ENCODE data around the gene ST14.
"Not testable (repeated sequence)": the region's sequence is repeated elsewhere in the genome, so short reads cannot be mapped to it uniquely, and the experiment has no call there.

ST14 gene

DNA sequence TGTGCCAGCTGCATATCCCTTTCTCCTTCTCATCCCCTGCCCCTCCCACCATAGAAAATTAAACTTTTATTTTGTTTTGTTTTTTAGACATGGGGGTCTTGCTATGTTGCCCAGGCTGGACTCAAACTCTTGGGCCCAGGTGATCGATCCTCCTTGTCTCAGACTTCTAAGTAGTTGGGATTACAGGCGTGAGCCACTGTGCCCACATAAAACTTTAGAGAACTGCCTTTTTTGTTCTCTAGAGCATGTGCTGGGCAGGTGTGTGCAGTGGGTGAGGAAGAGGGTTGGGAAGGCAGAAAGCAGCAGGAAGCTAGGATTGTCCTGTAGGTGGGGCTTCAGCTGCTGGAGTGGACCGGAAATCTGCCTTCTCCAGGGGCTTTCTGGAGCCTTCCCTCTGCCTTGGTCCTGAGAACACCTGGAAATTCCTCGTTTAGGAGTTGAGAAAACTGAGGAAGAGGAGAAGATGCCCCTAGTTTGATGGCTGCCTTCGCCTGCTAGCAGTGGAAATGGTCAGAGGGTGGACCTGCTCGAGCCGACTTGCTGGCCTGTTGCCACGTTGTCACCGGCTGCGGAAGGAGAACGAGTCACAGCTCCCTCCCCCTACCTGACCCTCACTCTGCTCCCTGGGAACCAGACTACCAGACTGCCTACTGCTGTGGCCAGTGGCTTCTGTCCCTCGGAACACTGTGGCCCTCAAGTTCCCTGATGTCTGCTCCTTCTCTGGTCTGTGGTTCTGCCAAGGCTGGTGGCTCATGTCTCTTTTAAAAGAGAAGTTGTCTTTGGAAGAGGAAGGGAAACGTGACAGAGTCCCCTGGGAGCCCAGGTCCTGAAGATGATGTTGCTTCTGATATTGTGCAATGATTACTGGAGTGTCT lies 4.0 kb downstream of the ST14 start:
- no peak for DNase-seq (ENCODE audit: low read depth in 3 of 3)

- no peak for DNase-seq (ENCODE audit: low read depth in 3 of 3)
These were observed 4.6 kb downstream of the ST14 start for GRCh38 chr11:130164221-130164570.

GRCh38 chr11:130165601-130166456 lies 6.2 kb downstream of the ST14 start:
- DNase-seq (ENCODE audit: low read depth in 3 of 3), result no peak

- DNase-seq (ENCODE audit: low read depth in 3 of 3), result no peak
These were observed 6.8 kb downstream of the ST14 start for GRCh38 chr11:130166457-130166784.

- DNase-seq (ENCODE audit: low read depth in 3 of 3), result no peak
These were observed 7.6 kb downstream of the ST14 start for GRCh38 chr11:130167146-130167545.

GRCh38 chr11:130168105-130168504 lies 8.5 kb downstream of the ST14 start:
- DNase-seq (ENCODE audit: low read depth in 3 of 3), result no peak

- no peak for DNase-seq (ENCODE audit: low read depth in 3 of 3)
These were observed 10.8 kb downstream of the ST14 start for GRCh38 chr11:130170345-130170744.

- DNase-seq (ENCODE audit: low read depth in 3 of 3), result no peak
These were observed 12.0 kb downstream of the ST14 start for GRCh38 chr11:130171534-130171933.

DNA sequence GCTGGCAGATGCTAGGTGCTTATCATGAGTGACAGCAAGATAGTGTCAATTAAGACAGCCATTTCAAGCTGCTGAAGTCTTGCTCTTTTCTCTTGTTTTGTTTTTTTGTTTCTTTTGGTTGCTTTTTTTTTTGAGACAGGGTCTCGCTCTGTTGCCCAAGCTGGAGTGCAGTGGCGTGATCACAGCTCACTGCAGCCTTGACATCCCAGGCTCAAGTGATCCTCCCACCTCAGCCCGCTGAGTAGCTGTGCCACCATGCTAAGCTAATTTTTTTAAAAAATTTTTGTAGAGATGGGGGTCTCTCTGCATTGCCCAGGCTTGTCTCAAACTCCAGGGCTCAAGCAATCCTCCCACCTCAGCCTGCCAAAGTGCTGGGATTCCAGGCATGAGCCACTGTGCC lies 12.4 kb downstream of the ST14 start:
- DNase-seq (ENCODE audit: low read depth in 3 of 3), result not testable (repeated sequence)

DNA sequence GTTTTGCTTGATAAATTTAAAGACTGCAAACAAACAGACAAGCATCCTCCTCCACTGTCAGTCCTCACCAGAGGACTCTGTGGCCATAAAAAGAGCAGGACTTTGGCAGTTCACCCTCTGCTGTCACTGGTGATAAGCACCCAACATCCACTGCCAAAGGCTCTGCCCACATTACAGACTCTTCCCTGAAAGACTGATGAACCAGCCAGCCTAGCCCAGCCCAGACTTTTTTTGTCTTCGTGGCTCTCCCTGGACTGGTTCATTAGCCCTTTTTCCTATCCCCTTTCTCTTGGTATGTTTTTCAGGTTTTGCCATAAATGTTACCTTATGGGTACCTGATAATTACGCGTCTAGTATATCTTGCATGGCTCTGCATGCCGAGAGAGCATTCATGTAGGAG lies 15.1 kb downstream of the ST14 start:
- no peak for DNase-seq (ENCODE audit: low read depth in 3 of 3)

DNA sequence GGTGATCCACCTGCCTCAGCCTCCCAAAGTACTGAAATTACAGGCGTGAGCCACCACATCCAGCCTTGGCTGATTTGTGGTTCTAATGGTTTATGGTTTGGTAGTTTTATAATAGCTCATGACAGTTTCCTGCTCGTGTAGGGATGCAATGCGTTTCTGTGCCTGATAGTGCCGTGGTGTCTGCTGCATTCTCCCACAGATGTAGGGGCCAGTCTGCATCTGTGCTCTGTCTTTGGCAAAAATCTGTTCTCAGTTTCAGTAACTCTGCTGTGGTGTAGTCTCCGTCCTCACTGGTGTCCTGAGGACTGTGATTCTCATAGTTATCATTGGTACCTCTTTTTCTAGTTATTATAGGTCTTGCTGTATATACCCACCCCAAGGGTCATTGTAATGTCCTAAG lies 16.3 kb downstream of the ST14 start:
- no peak for DNase-seq (ENCODE audit: low read depth in 3 of 3)

DNA sequence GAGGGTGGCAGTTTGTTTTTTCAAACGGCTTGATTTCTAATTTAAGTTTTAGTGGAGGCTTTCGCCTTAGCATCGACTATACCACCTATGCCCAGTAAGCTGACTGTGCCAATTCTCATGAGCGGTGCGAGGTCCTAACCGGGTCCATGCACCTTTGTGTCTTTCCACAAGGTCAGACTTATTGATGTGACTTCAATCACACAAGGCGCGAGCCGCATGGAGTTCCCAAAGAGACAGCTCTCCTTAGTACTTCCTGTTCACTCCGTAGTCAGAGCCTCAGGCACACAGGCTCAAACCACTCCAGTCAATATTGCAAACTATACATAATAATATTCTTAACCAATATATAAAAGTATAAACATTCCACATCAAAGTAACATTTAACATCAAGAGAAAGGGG lies 18.2 kb downstream of the ST14 start:
- DNase-seq (ENCODE audit: low read depth in 3 of 3), result no peak

DNA sequence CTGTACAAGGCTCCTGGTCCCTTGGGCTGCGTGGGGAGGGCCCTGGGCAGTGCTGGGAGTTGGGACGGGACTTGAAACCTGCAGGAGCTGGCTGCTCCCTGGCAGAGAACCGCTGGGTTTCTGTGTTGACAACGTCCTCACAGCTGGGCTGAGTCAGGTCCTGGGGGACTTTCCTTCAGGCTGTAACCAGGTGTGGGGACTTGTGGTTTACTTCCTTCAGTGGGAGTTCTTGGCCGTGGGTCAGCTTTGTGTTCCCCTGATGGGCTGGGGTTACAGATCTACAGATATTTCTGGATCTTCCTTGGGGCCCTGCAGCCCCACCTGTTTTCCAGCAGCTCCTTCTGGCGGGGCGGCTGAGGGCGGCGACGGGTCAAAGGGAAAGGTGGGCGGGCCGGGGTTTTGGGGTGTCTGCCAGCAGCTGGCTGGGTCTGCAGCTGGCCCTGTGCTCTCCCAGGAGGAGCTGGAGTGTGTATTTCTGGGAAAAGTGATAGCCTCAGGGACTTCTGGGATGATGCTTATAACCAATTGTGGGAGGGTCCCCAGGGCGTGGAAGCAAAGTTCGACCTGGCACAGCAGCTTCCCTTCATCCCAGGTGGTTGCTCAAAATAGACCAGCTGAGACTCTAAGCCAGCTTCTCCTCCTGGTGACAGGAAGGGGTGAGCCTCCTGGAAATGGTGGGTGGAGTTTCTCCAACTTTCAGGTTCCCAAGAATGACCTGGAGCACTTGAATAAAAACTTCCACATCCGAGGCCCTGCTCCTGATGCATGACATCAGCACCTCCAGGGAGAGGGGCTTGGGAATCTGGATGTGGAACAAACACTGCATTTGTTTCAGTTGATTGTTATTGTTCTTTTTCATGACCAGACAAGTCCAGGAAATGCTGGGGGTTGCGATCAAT lies 19.1 kb downstream of the ST14 start:
- no peak for DNase-seq (ENCODE audit: low read depth in 3 of 3)

DNA sequence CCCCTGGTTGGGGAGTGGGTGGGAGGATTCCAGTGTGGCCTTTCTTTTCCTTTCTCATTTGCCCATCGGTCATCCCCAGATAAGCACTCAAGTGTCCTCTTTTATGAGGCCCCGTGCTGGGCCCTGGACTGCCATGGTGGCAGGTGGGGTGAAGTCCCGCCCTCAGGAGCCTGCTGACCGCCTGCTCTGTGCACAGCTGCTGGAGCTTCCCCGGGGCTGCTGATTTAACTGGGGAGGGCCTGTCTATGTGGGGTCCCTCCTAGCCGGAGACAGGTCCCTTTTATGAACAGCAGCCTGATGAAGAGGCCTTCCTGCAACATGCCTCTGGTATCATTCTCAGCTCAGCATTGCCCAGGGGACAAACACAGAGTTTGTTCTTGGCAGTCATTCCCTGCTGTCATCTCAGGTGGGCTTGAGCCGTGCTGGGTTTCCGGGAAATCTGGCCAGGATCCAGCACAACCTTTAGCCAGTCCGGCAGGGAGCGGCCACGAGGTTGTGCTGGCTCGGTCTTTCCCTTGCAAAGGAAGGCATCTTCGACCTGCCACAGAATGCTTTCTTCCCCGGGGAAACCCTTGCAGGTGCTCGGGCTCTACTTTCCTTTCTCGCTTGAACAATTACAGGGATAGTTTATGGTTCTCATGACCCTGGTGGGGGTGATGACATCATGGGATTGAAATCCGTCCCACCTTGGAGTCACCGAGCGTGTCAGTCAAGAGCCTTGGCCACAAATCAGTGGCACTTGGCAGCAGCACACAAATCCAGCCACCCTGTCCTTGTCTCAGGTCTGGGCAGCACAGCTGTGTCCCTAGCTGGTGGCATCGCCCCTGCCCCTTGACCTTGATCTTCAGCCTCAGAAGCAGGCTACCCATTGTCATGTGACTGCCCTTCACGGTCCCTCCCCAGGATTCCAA lies 20.1 kb downstream of the ST14 start:
- DNase-seq (ENCODE audit: low read depth in 3 of 3), result no peak

GRCh38 chr11:130180491-130180890 lies 20.9 kb downstream of the ST14 start:
- no peak for DNase-seq (ENCODE audit: low read depth in 3 of 3)

GRCh38 chr11:130180896-130181294 lies 21.3 kb downstream of the ST14 start:
- no peak for DNase-seq (ENCODE audit: low read depth in 3 of 3)

DNA sequence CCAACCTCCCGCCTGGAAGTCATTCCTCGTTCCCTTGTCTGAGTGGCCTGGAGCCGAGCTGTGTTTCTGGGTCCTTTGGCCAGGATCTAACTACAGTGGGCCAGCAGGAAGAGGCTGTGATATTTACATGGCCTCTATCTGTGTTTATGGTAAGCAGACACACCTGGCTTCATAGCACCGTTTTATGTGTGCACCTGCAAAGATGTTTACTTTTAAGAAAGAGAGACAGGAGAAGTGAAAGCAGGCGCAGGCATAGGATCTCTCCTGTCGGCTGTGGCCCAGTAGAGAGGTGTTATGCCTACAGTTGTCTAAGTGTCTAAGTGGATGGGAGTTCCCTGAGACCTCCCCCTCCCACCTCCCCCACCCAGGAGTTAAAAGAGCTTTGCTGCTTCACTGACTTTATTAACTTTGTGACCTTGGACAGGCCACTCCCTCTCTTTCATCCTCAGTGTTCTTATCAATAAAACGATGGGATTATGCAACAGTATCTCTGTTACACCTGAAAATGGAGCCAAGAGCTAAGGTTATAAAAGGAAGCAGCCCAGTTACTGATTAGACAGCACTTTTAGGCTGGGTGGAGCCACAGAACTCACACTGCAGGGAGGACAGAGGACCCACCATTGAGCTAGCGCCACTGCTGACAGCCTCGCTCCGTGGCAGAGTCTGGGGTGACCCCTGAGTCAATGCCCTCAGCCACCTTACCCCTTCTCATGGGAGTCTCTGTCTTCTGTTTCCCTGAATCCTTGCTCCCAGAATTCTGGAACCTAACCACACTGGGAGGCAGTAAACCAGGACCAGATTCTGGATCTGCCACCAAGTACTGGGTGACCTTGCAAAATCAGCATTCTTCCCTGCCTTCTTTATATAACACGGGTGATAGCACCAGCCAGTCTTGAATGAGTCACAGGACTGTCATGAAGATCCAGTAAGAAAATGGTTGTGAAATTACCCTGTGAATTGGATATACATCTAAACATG lies 22.0 kb downstream of the ST14 start:
- DNase-seq (ENCODE audit: low read depth in 3 of 3), result no peak

DNA sequence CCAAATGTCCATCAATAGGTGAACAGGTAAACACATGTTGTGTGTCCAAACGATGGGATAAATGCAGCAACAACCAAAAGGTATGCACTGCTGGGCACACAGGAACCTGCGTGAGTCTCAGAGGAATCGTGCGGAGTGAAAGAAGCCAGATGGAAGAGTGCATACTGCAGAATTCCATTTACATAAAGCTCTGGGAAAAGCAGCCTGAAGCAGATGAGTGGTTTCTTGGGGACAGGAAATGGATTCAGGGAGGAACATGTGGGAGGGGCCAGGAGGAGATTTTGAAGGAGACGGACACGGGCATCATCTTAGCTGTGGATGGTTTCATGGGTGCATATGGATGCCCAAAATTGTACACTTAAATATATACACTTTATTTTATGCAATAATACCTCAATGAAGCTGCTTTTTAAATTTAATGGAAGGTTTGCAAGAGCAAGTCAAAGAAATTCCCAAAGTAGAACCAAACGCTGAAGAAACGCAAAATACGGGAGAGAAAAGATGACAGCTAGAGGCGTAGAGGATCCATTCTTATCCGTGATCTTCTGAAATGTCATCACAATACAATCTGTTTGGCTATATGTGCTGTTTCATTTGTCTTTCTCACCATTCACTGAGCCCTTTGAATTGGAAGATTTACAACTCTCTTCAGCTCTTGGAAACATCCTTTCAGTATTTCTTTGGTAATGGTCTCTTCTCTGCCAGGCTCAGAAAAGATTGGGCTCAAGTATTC lies 24.5 kb downstream of the ST14 start:
- no peak for DNase-seq (ENCODE audit: low read depth in 3 of 3)

DNA sequence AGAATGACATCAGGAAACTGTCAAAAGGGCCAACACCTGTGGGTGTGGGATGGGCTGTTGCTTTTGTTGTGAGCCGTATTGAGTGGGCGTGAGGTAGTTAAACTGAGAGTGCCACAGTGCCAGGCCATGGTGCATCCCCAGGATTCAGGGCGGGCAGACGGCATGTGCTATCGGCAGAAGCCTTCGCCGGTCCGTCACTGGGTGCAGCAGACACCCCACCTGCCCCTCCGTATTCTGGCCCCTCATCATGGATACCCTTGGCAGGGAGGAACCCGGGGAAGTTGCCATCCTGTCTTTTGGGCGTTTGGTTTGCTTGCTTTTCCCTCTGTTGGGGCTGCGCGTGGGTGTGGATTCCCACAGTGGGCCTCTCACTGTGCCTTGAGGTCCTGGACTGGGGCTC lies 27.5 kb downstream of the ST14 start:
- DNase-seq (ENCODE audit: low read depth in 3 of 3), result no peak
